ENCODE measurements around the gene NSG1.

DNA sequence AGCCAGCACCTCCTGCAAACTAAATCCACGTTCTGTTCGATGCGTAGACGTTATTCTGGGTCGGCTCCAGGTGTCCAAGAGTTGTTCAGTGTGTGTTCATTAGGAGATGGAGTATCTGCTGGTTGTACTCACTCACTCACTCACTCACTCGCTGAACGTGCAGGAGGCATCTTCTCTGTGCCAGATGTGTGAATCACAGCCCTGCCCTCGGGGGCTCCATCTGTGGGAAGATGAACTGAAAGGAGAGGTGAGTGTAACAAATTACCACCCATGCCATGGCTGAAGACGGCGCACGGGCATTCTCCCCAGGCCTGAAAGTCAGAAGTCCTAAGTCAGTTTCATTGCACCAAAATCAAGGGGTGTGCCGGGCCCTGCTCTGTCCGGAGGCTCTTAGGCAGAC lies 16.1 kb downstream of the NSG1 start:
- no peak for TF ChIP-seq POLR2A (IDR thresholded peaks at IDR 0.05)
- TF ChIP-seq, protein P1, sequence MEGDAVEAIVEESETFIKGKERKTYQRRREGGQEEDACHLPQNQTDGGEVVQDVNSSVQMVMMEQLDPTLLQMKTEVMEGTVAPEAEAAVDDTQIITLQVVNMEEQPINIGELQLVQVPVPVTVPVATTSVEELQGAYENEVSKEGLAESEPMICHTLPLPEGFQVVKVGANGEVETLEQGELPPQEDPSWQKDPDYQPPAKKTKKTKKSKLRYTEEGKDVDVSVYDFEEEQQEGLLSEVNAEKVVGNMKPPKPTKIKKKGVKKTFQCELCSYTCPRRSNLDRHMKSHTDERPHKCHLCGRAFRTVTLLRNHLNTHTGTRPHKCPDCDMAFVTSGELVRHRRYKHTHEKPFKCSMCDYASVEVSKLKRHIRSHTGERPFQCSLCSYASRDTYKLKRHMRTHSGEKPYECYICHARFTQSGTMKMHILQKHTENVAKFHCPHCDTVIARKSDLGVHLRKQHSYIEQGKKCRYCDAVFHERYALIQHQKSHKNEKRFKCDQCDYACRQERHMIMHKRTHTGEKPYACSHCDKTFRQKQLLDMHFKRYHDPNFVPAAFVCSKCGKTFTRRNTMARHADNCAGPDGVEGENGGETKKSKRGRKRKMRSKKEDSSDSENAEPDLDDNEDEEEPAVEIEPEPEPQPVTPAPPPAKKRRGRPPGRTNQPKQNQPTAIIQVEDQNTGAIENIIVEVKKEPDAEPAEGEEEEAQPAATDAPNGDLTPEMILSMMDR (IDR thresholded peaks at IDR 0.05 in 4 of 5, conservative IDR thresholded peaks at IDR 0.05 in 1 of 5) = no peak

Data from gastrocnemius medialis (tissue), 4 donors.